ENCODE measurements around the gene UROS. TPM values are rescaled to one million over a fixed set of nuclear protein-coding genes. Genes with fewer than 3 reads are reported as not detected.

UROS gene
- 69.5 TPM for total RNA-seq
- long read RNA-seq, transcript UROS-204 (10 exons, 1,342 nt): major isoform, 85 of 122 reads
- long read RNA-seq, partial matches to known transcripts: 5 of 122 reads
- long read RNA-seq, other reads (novel, unspliced or antisense): 28 of 122 reads

- DNase-seq (ENCODE audit: low spot score): peak; percentile 97
- intact Hi-C loops (cut with DNase I): no loop called here
Observed at GRCh38 chr10:125822878-125823662, at the start of gene UROS, which contains the start of gene BCCIP. UROS (minus strand) TSS chr10:125823258; CDS start chr10:125816499, 6,759 bp downstream. BCCIP (plus strand) TSS chr10:125823546; CDS start chr10:125823558, 12 bp downstream.

GRCh38 chr10:125871338-125871737 lies 48.3 kb upstream of the UROS start:
- DNase-seq (ENCODE audit: low spot score): no peak
- intact Hi-C loops (cut with DNase I): no loop called here

GRCh38 chr10:125868372-125868975 lies 45.4 kb upstream of the UROS start:
- no peak for DNase-seq (ENCODE audit: low spot score)
- intact Hi-C loops (cut with DNase I): no loop called here

GRCh38 chr10:125866421-125867029 lies 43.5 kb upstream of the UROS start:
- no peak for DNase-seq (ENCODE audit: low spot score)
- intact Hi-C loops (cut with DNase I): no loop called here

- intact Hi-C loops (cut with DNase I): no loop called here
Observed at GRCh38 chr10:125865120-125865519, 42.1 kb upstream of the UROS start.

GRCh38 chr10:125859128-125859817 lies 36.2 kb upstream of the UROS start:
- intact Hi-C loops (cut with DNase I): no loop called here
- no peak for DNase-seq (ENCODE audit: low spot score)

More at GRCh38 chr10:125865120-125865519, 42.1 kb upstream of the UROS start:
- DNase-seq (ENCODE audit: low spot score): no peak

GRCh38 chr10:125857185-125857760 lies 34.2 kb upstream of the UROS start:
- no peak for DNase-seq (ENCODE audit: low spot score)
- intact Hi-C loops (cut with DNase I): no loop called here

GRCh38 chr10:125852487-125852886 lies 29.4 kb upstream of the UROS start:
- intact Hi-C loops (cut with DNase I): no loop called here

GRCh38 chr10:125850766-125851731 lies 28.0 kb upstream of the UROS start:
- no peak for DNase-seq (ENCODE audit: low spot score)
- intact Hi-C loops (cut with DNase I): no loop called here

More at GRCh38 chr10:125852487-125852886, 29.4 kb upstream of the UROS start:
- no peak for DNase-seq (ENCODE audit: low spot score)

- intact Hi-C loops (cut with DNase I): no loop called here
- no peak for DNase-seq (ENCODE audit: low spot score)
Observed at GRCh38 chr10:125849448-125849847, 26.4 kb upstream of the UROS start.

- intact Hi-C loops (cut with DNase I): no loop called here
Observed at GRCh38 chr10:125848857-125849256, 25.8 kb upstream of the UROS start.

GRCh38 chr10:125848371-125848770 lies 25.3 kb upstream of the UROS start:
- no peak for DNase-seq (ENCODE audit: low spot score)
- intact Hi-C loops (cut with DNase I): no loop called here

More at GRCh38 chr10:125848857-125849256, 25.8 kb upstream of the UROS start:
- DNase-seq (ENCODE audit: low spot score): no peak

GRCh38 chr10:125846894-125847293 lies 23.8 kb upstream of the UROS start:
- DNase-seq (ENCODE audit: low spot score): no peak
- intact Hi-C loops (cut with DNase I): no loop called here

GRCh38 chr10:125845617-125846016 lies 22.6 kb upstream of the UROS start:
- no peak for DNase-seq (ENCODE audit: low spot score)
- intact Hi-C loops (cut with DNase I): no loop called here

- intact Hi-C loops (cut with DNase I): no loop called here
- no peak for DNase-seq (ENCODE audit: low spot score)
Observed at GRCh38 chr10:125844751-125845221, 21.7 kb upstream of the UROS start.

GRCh38 chr10:125843603-125844329 lies 20.7 kb upstream of the UROS start:
- no peak for DNase-seq (ENCODE audit: low spot score)
- intact Hi-C loops (cut with DNase I): no loop called here

GRCh38 chr10:125840955-125841354 lies 17.9 kb upstream of the UROS start:
- intact Hi-C loops (cut with DNase I): no loop called here
- DNase-seq (ENCODE audit: low spot score): no peak

Measured in cardiac septum (tissue), 1 donor.